Thyroid gland (tissue), 4 donors: Measurements from ENCODE around the gene SF3B2.

ENCODE experiments used
- POLR2A ChIP-seq, 2 donors: fragments of 450-650 bp; IDR thresholded peaks; one replicate each; pipeline ENCODE4 v1.6.1; 2017; ENCODE audit warnings: antibody characterized with exemption in 2 of 2, mild to moderate bottlenecking in 2 of 2, moderate library complexity in 1 of 2
- TF ChIP-seq, protein P1 (sequence below), 6 experiments: fragments of 200-600 bp in 3 of 6; fragments of 450-650 bp in 3 of 6; sonication (generic) in 3 of 6; IDR thresholded peaks; one replicate each; pipeline ENCODE4 v1.5.1; 2016 to 2019; ENCODE audit warnings: antibody characterized with exemption in 6 of 6, mild to moderate bottlenecking in 2 of 6, inconsistent platforms in 1 of 6, moderate library complexity in 1 of 6

- TF ChIP-seq, protein P1, sequence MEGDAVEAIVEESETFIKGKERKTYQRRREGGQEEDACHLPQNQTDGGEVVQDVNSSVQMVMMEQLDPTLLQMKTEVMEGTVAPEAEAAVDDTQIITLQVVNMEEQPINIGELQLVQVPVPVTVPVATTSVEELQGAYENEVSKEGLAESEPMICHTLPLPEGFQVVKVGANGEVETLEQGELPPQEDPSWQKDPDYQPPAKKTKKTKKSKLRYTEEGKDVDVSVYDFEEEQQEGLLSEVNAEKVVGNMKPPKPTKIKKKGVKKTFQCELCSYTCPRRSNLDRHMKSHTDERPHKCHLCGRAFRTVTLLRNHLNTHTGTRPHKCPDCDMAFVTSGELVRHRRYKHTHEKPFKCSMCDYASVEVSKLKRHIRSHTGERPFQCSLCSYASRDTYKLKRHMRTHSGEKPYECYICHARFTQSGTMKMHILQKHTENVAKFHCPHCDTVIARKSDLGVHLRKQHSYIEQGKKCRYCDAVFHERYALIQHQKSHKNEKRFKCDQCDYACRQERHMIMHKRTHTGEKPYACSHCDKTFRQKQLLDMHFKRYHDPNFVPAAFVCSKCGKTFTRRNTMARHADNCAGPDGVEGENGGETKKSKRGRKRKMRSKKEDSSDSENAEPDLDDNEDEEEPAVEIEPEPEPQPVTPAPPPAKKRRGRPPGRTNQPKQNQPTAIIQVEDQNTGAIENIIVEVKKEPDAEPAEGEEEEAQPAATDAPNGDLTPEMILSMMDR (IDR thresholded peaks at IDR 0.05), result no peak
- TF ChIP-seq POLR2A (IDR thresholded peaks at IDR 0.05), result no peak
Observed at GRCh38 chr11:66013762-66014100, 38.4 kb upstream of the SF3B2 start.
